Measurements from ENCODE around the gene NDST1. TPM values are rescaled to one million over a fixed set of nuclear protein-coding genes. Genes with fewer than 3 reads are reported as not detected.

The NDST1 gene
- total and polyA plus RNA-seq, 2 of the 8 experiments (the other 6 are each of a cell fraction or from before 2014, with no cell fraction given) = 27.0 to 72.0 TPM

DNA sequence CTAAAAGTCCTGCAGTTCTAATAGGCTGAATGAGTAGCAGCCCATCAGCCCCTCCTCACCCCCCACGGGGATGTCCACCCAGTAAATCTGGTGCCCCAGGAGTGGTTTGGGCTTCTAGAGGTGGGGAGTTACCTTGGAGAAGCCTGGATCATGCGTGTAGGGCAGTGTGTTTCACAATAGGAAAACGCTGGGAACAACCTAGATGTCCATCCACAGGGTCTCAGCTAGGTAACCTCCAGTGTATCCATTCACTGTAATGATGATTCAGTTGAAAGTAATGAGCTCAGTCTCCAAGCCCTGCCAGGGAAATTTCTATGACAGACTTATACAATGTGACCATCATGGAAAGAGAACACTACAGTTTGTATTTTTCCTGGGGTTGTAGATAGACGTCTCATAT, 51.8 kb downstream of the NDST1 start:
- no peak overlapping the region for H2BK15ac ChIP-seq (ENCODE audit: low read length)
- H3K4ac ChIP-seq (replicated peaks; ENCODE audit: insufficient read length, low read depth, low read length) = no peak overlapping the region
- POLR2A ChIA-PET (ENCODE audit: partially characterized antibody) = interaction anchor here (0.6 to 6.0 kb wide), 20 partner anchors 15 to 1211 kb away, joined by 3 to 28 read pairs (median 4); partner anchors contain the start of genes RBM22, RPS14 and SMIM3
- CTCF ChIA-PET (ENCODE audit: partially characterized antibody) = interaction anchor here (0.6 to 14.7 kb wide), 71 partner anchors 10 to 653 kb away, joined by 3 to 303 read pairs (median 7); partner anchors contain the start of genes IRGM, MYOZ3, NDST1 and RBM22
- H4K91ac ChIP-seq (replicated peaks; ENCODE audit: insufficient read length, low read length) = no peak overlapping the region
- no peak overlapping the region for H4K8ac ChIP-seq (ENCODE audit: extremely low read depth, insufficient read depth, low read length)
- no peaks in the 10 kb centered on the region for H3K79me1 ChIP-seq (ENCODE audit: low read depth, low read length)
- H2BK12ac ChIP-seq (ENCODE audit: low read depth, low read length) = no peak overlapping the region
- H3K9me3 ChIP-seq (ENCODE audit: insufficient read depth in 2 of 2, low read depth in 1 of 2, low read length in 1 of 2) = no peaks in the 10 kb centered on the region; a peak in 1 of 4 replicates
- H3K23me2 ChIP-seq (ENCODE audit: low read depth, low read length) = no peaks in the 10 kb centered on the region
- H3K4me3 ChIP-seq (ENCODE audit: extremely low read depth in 1 of 4, insufficient read depth in 2 of 4, low read depth in 3 of 4, low read length in 4 of 4) = no peak overlapping the region
- H3K56ac ChIP-seq (replicated peaks; ENCODE audit: insufficient read length, low read depth, low read length) = no peak overlapping the region
- H3K14ac ChIP-seq (ENCODE audit: insufficient read length) = no peak overlapping the region
- no peak overlapping the region for H2BK5ac ChIP-seq (ENCODE audit: low read depth, low read length)
- no peak overlapping the region for H4K5ac ChIP-seq (ENCODE audit: insufficient read length, low read depth, low read length)
- no peak overlapping the region for H3K23ac ChIP-seq (ENCODE audit: insufficient read length)
- no peaks in the 10 kb centered on the region for H4K20me1 ChIP-seq (replicated peaks in 1 of 2; ENCODE audit: control insufficient read depth in 1 of 2, insufficient read depth in 2 of 2, low read length in 2 of 2)
- no peaks in the 10 kb centered on the region for H3K27me3 ChIP-seq (replicated peaks in 1 of 4; ENCODE audit: control insufficient read depth in 3 of 4, extremely low read depth in 1 of 4, insufficient read depth in 3 of 4, low read length in 3 of 4)
- no peak overlapping the region for H2BK120ac ChIP-seq (replicated peaks; ENCODE audit: low read depth, low read length)
- H3K18ac ChIP-seq (ENCODE audit: extremely low read depth, low read length) = no peak overlapping the region
- no peak overlapping the region for H2AFZ ChIP-seq (ENCODE audit: low read length)
- H3K4me2 ChIP-seq (ENCODE audit: insufficient read depth in 1 of 2, low read depth in 2 of 2, low read length in 2 of 2) = no peak overlapping the region
- no peak for FAIRE-seq
- H2AK5ac ChIP-seq (ENCODE audit: low read depth, low read length) = no peak overlapping the region
- H3K36me3 ChIP-seq (ENCODE audit: control insufficient read depth in 2 of 4, insufficient read depth in 4 of 4, low read length in 3 of 4) = peaks cover 0 to 8% (median 5%) of the 10 kb centered on the region in 4 experiments; a peak in 6 of 8 replicates
- H3K4me1 ChIP-seq (replicated peaks in 1 of 4; ENCODE audit: control insufficient read depth in 3 of 4, insufficient read depth in 4 of 4, low read length in 3 of 4) = peaks cover 2 to 9% (median 4%) of the 10 kb centered on the region in 4 experiments
- no peaks in the 10 kb centered on the region for H3K79me2 ChIP-seq (ENCODE audit: control insufficient read depth in 1 of 2, insufficient read depth in 2 of 2, low read length in 2 of 2)
- no peak overlapping the region for H3K27ac ChIP-seq (ENCODE audit: low read depth, low read length)
- no peak for DNase-seq (ENCODE audit: low read depth in 1 of 2, low spot score in 2 of 2)
- TF ChIP-seq CHD2 (IDR thresholded peaks at IDR 0.05; ENCODE audit: low read length) (no peak), POLR2A (IDR thresholded peaks at IDR 0.05; ENCODE audit: control extremely low read depth in 1 of 2, low read depth in 2 of 2, low read length in 2 of 2) (no peak), TAF1 (IDR thresholded peaks at IDR 0.05; ENCODE audit: low read depth, low read length) (no peak), SUZ12 (IDR thresholded peaks at IDR 0.05; ENCODE audit: low read length) (no peak)
- TF ChIP-seq, protein P1, sequence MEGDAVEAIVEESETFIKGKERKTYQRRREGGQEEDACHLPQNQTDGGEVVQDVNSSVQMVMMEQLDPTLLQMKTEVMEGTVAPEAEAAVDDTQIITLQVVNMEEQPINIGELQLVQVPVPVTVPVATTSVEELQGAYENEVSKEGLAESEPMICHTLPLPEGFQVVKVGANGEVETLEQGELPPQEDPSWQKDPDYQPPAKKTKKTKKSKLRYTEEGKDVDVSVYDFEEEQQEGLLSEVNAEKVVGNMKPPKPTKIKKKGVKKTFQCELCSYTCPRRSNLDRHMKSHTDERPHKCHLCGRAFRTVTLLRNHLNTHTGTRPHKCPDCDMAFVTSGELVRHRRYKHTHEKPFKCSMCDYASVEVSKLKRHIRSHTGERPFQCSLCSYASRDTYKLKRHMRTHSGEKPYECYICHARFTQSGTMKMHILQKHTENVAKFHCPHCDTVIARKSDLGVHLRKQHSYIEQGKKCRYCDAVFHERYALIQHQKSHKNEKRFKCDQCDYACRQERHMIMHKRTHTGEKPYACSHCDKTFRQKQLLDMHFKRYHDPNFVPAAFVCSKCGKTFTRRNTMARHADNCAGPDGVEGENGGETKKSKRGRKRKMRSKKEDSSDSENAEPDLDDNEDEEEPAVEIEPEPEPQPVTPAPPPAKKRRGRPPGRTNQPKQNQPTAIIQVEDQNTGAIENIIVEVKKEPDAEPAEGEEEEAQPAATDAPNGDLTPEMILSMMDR (IDR thresholded peaks at IDR 0.05; ENCODE audit: control extremely low read depth in 1 of 3, insufficient read depth in 1 of 3, low read depth in 1 of 3, low read length in 3 of 3) = no peak
- WGBS, 2 experiments (ENCODE audit: extremely low coverage in 1 of 2, insufficient coverage in 1 of 2, insufficient read length in 1 of 2, insufficient replicate concordance in 2 of 2, low coverage in 1 of 2, low lambda C conversion rate in 2 of 2, missing lambda C conversion rate in 1 of 2) = 81% methylated on average over 4 of the region's 4 CpGs; no CpG with 5 or more reads in 1 of the 2 experiments
- H2BK20ac ChIP-seq (ENCODE audit: low read length) = no peak overlapping the region
- H3K9ac ChIP-seq (replicated peaks in 1 of 4; ENCODE audit: extremely low read depth in 1 of 4, low read depth in 3 of 4, low read length in 3 of 4) = no peak overlapping the region
